NOMO-1 treated with DMSO at 0.1 percent for 48 hours (cell line): ENCODE data around the gene ZNF548.

Source experiments
- DNase-seq: peaks from one replicate; lab custom pipeline; 2025; ENCODE audit not compliant: unreplicated experiment; lab: John Stamatoyannopoulos, UW

The ZNF548 gene

GRCh38 chr19:57395710-57396109 lies 6.1 kb downstream of the ZNF548 start:
- no peak for DNase-seq

- no peak for DNase-seq
Measured at GRCh38 chr19:57398868-57399267, 9.2 kb downstream of the ZNF548 start.

GRCh38 chr19:57403737-57404563 lies 14.3 kb downstream of the ZNF548 start:
- no peak for DNase-seq

GRCh38 chr19:57406516-57407123 lies 17.0 kb downstream of the ZNF548 start:
- DNase-seq, result peak; percentile 33

GRCh38 chr19:57410877-57411671 lies 21.4 kb downstream of the ZNF548 start, which contains the start of gene ZNF17:
ZNF17 (plus strand) TSS chr19:57411161; CDS start chr19:57413616, 2,455 bp downstream.
- DNase-seq, result peak; percentile 90

GRCh38 chr19:57419439-57419838 lies 29.8 kb downstream of the ZNF548 start:
- DNase-seq, result no peak

GRCh38 chr19:57421037-57421436 lies 31.4 kb downstream of the ZNF548 start:
- DNase-seq, result no peak

GRCh38 chr19:57434386-57435061 lies 44.9 kb downstream of the ZNF548 start:
- peak; percentile 45 for DNase-seq

GRCh38 chr19:57435062-57435978 lies 45.7 kb downstream of the ZNF548 start, which contains the start of gene ZNF749:
ZNF749 (plus strand) TSS chr19:57435325; CDS start chr19:57435579, 254 bp downstream.
- peak; percentile 97 for DNase-seq

- no peak for DNase-seq
Measured at GRCh38 chr19:57436417-57436816, 46.8 kb downstream of the ZNF548 start.

GRCh38 chr19:57437931-57438330 lies 48.3 kb downstream of the ZNF548 start:
- no peak for DNase-seq

- DNase-seq, result no peak
Measured at GRCh38 chr19:57438925-57439324, 49.3 kb downstream of the ZNF548 start.

- DNase-seq, result no peak
Measured at GRCh38 chr19:57441979-57442752, 52.5 kb downstream of the ZNF548 start.

GRCh38 chr19:57443121-57443696 lies 53.6 kb downstream of the ZNF548 start:
- DNase-seq, result no peak

- no peak for DNase-seq
Measured at GRCh38 chr19:57452307-57452706, 62.7 kb downstream of the ZNF548 start.
